GM12878 (cell line): ENCODE data around the gene IFIT5. TPM values are rescaled to one million over a fixed set of nuclear protein-coding genes. Genes with fewer than 3 reads are reported as not detected.
"Not testable (repeated sequence)": the region's sequence is repeated elsewhere in the genome, so short reads cannot be mapped to it uniquely, and the experiment has no call there.

Source experiments
- ATAC-seq: fragments of 200-7000 bp; cut with Tn5 transposase; 3 replicates; pipeline ENCODE4 v1.9.1; 2020; ENCODE audit warnings: mild to moderate bottlenecking, moderate library complexity
- BruUV-seq: library from RNA; stranded (reverse); fragments of 400-500 nt; replicated peaks from 2 replicates; lab custom pipeline; 2021; lab: Mats Ljungman, UMichigan
- CTCF ChIA-PET: fragments of 300-600 bp; sonication (Branson Sonifier 250); formaldehyde crosslinking; extraction: SDS; loops from one replicate; lab custom pipeline; 2021; ENCODE audit warnings: inconsistent platforms; lab: Yijun Ruan, JAX
- POLR2A ChIA-PET: fragments of 350-600 bp; formaldehyde crosslinking; extraction: SDS; loops from one replicate; lab custom pipeline; 2021; ENCODE audit warnings: inconsistent platforms; lab: Charles Lee
- RAD21 ChIA-PET: fragments of 300-600 bp; sonication (Branson Sonifier 250); formaldehyde crosslinking; loops from one replicate; lab custom pipeline; 2023; ENCODE audit warnings: antibody characterized with exemption; ENCODE audit not compliant: unreplicated experiment; lab: Charles Lee
- SMC1A ChIA-PET: fragments of 300-600 bp; sonication (Branson Sonifier 250); formaldehyde crosslinking; loops from one replicate; lab custom pipeline; 2023; ENCODE audit not compliant: unreplicated experiment, uncharacterized antibody; lab: Charles Lee
- DNase-seq: peaks from one replicate; pipeline ENCODE4 v3.0.0-alpha.2; 2011; ENCODE audit warnings: low read depth, low spot score
- FAIRE-seq: peaks from 3 replicates; lab custom pipeline; 2011; peaks lifted over from hg19 to GRCh38; lab: Jason Lieb, UNC
- H2AFZ ChIP-seq: 2 replicates; pipeline ENCODE4 v1.6.0; 2011; ENCODE audit warnings: low read depth, low read length, control low read depth; ENCODE audit not compliant: control insufficient read depth
- H3K27ac ChIP-seq: 2 replicates; pipeline ENCODE4 v1.5.1; 2011; ENCODE audit warnings: control low read depth; ENCODE audit not compliant: control insufficient read depth, insufficient read depth
- H3K27me3 ChIP-seq, 2 experiments: replicated peaks in 1 of 2; 2 replicates each; pipeline versions ENCODE4 v1.6.0 to v1.6.1; 2011; ENCODE audit warnings: low read length in 1 of 2; ENCODE audit not compliant: control insufficient read depth in 2 of 2, insufficient read depth in 2 of 2
- H3K36me3 ChIP-seq, 2 experiments: 2 replicates each; pipeline ENCODE4 v1.5.1; 2011; ENCODE audit warnings: low read length in 1 of 2; ENCODE audit not compliant: control insufficient read depth in 2 of 2, insufficient read depth in 2 of 2
- H3K4me1 ChIP-seq: 2 replicates; pipeline ENCODE4 v1.6.1; 2011; ENCODE audit warnings: mild to moderate bottlenecking, low read length, moderate library complexity, mixed read lengths; ENCODE audit not compliant: control insufficient read depth, insufficient read depth
- H3K4me2 ChIP-seq: 2 replicates; pipeline ENCODE4 v1.6.0; 2011; ENCODE audit warnings: control low read depth; ENCODE audit not compliant: control insufficient read depth, insufficient read depth
- H3K4me3 ChIP-seq: fragments of 200-600 bp; sonication (generic); 2 replicates; pipeline ENCODE4 v1.5.1; 2016
- H3K79me2 ChIP-seq: 2 replicates; pipeline ENCODE4 v1.6.0; 2011; ENCODE audit warnings: low read length; ENCODE audit not compliant: control insufficient read depth, insufficient read depth
- H3K9ac ChIP-seq: 2 replicates; pipeline ENCODE4 v1.8.0; 2011; ENCODE audit warnings: low read length, control low read depth, mixed read lengths; ENCODE audit not compliant: control insufficient read depth, insufficient read depth
- H3K9me3 ChIP-seq: replicated peaks from 3 replicates; pipeline ENCODE4 v1.5.1; 2011; ENCODE audit warnings: mild to moderate bottlenecking, low read length; ENCODE audit not compliant: control insufficient read depth, insufficient read depth
- H4K20me1 ChIP-seq: 2 replicates; pipeline ENCODE4 v1.6.0; 2011; ENCODE audit not compliant: control insufficient read depth, insufficient read depth
- NFYB ChIP-seq: IDR thresholded peaks from 2 replicates; pipeline ENCODE4 v1.6.1; 2011; ENCODE audit warnings: low read depth, mild to moderate bottlenecking, low read length, improper control_type of control experiment, moderate library complexity; ENCODE audit not compliant: insufficient read depth
- WGBS: methylation state at CpG from one replicate; pipeline ENCODE4 v1.1.6; 2016; ENCODE audit warnings: low lambda C conversion rate; ENCODE audit not compliant: insufficient replicate concordance, insufficient coverage; ENCODE audit errors: missing lambda C conversion rate; 5-methylcytosine and 5-hydroxymethylcytosine counted together
- in situ Hi-C: fragments of 300-500 bp; cut with MboI; formaldehyde crosslinking; loops from 9 replicates; pipeline ENCODE4 v1.14.3; 2018; ENCODE audit warnings: mixed read lengths
- intact Hi-C: fragments of 100-400 bp; cut with micrococcal nuclease; formaldehyde crosslinking; loops from one replicate; pipeline ENCODE4 v1.14.2; 2022; ENCODE audit not compliant: unreplicated experiment
- polyA plus RNA-seq, 11 experiments: library from polyadenylated mRNA; depleted of rRNA in 4 of 11; unstranded in 6 of 11; stranded (reverse) in 5 of 11; fragments of >200 nt; fragmentation: Nextera tagmentation in 4 of 11; fragmentation: Illumina TruSeq in 1 of 11; extraction: Ambion mirVana in 4 of 11; extraction: Trizol in 1 of 11; gene quantifications; 1 replicate in 1 of 11; 2 replicates in 10 of 11; pipeline versions ENCODE4 v1.2.1 to v1.2.3, GENCODE V29; 2011 to 2016; ENCODE audit warnings: inconsistent platforms in 2 of 11, missing spikeins in 2 of 11, low read depth in 1 of 11
- total RNA-seq, 4 experiments: library from RNA; depleted of rRNA in 3 of 4; stranded (reverse); fragments of >200 nt in 3 of 4; fragmentation: Illumina TruSeq in 1 of 4; extraction: Trizol in 1 of 4; gene quantifications; 2 replicates each; pipeline versions ENCODE4 v1.2.1 to v1.2.3, GENCODE V29; 2013 to 2021
- TF ChIP-seq, protein P1 (sequence below): fragments of 450-650 bp; IDR thresholded peaks from 2 replicates; pipeline ENCODE4 v1.6.1; 2016; ENCODE audit warnings: mild to moderate bottlenecking

The IFIT5 gene
- total and polyA plus RNA-seq, 10 of the 15 experiments (the other 5 are each of a cell fraction or from before 2014, with no cell fraction given): 5.9 to 17.0 (median 10.4) TPM

- H3K27me3 ChIP-seq, H3K4me3 ChIP-seq, POLR2A ChIA-PET, BruUV-seq, H3K4me1 ChIP-seq, CTCF ChIA-PET, H3K4me2 ChIP-seq, in situ Hi-C loops, H3K9me3 ChIP-seq, RAD21 ChIA-PET, H3K27ac ChIP-seq, H3K9ac ChIP-seq, H4K20me1 ChIP-seq, H2AFZ ChIP-seq, FAIRE-seq, H3K36me3 ChIP-seq, DNase-seq, ATAC-seq: not testable (repeated sequence)
- H3K79me2 ChIP-seq: peaks cover 27% of the 10 kb centered on the region
- intact Hi-C loops: loop anchor here (10.0 kb wide), 1 partner anchor 526 kb away; the partner anchor contains the start of gene STAMBPL1
- SMC1A ChIA-PET: interaction anchor here (1.9 kb wide), 1 partner anchor 22 kb away, joined by 4 read pairs; no protein-coding TSS in a partner anchor
- 79% methylated on average over 2 of the region's 2 CpGs for WGBS
Measured at GRCh38 chr10:89411135-89411534, 3.2 kb upstream of the IFIT5 start.

DNA sequence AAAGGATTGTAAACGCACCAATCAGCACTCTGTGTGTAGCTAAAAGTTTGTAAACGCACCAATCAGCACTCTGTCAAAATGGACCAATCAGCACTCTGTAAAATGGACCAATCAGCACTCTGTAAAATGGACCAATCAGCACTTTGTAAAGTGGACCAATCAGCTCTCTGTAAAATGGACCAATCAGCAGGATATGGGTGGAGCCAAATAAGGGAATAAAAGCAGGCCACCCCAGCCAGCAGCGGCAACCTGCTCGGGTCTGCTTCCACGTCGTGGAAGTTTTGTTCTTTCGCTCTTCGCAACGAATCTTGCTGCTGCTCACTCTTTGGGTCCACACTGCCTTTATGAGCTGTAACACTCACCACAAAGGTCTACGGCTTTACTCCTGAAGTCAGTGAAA, 2.1 kb upstream of the IFIT5 start:
- not testable (repeated sequence) for ATAC-seq
- POLR2A ChIA-PET: interaction anchor here (0.9 to 1.6 kb wide), 2 partner anchors 9 to 110 kb away, joined by 3 to 5 read pairs; partner anchors contain the start of gene IFIT2

More for the DNA sequence above, 2.1 kb upstream of the IFIT5 start:
- in situ Hi-C loops, H3K27me3 ChIP-seq, BruUV-seq, H4K20me1 ChIP-seq, H3K27ac ChIP-seq, H3K4me1 ChIP-seq, H3K9ac ChIP-seq, H2AFZ ChIP-seq, H3K36me3 ChIP-seq, H3K4me3 ChIP-seq, H3K4me2 ChIP-seq, DNase-seq, H3K9me3 ChIP-seq, FAIRE-seq: not testable (repeated sequence)
- CTCF ChIA-PET: interaction anchor here (1.1 to 3.0 kb wide), 4 partner anchors 11 to 69 kb away, joined by 3 to 24 read pairs (median 3); no protein-coding TSS in a partner anchor
- RAD21 ChIA-PET: interaction anchor here (1.2 kb wide), 1 partner anchor 20 kb away, joined by 3 read pairs; the partner anchor contains the start of gene IFIT1
- H3K79me2 ChIP-seq: peaks cover 37% of the 10 kb centered on the region
- SMC1A ChIA-PET: interaction anchor here (0.6 to 2.4 kb wide), 7 partner anchors 19 to 167 kb away, joined by 3 to 27 read pairs (median 3); partner anchors contain the start of gene IFIT1
- WGBS: 94% methylated on average over 10 of the region's 10 CpGs
- intact Hi-C loops: loop anchor here (10.0 kb wide), 1 partner anchor 527 kb away; the partner anchor contains the start of gene STAMBPL1
- TF ChIP-seq, protein P1, sequence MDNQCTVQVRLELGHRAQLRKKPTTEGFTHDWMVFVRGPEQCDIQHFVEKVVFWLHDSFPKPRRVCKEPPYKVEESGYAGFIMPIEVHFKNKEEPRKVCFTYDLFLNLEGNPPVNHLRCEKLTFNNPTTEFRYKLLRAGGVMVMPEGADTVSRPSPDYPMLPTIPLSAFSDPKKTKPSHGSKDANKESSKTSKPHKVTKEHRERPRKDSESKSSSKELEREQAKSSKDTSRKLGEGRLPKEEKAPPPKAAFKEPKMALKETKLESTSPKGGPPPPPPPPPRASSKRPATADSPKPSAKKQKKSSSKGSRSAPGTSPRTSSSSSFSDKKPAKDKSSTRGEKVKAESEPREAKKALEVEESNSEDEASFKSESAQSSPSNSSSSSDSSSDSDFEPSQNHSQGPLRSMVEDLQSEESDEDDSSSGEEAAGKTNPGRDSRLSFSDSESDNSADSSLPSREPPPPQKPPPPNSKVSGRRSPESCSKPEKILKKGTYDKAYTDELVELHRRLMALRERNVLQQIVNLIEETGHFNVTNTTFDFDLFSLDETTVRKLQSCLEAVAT: peak; percentile 64; the same call in 1 of the 2 replicates
- peak; percentile 65 for TF ChIP-seq NFYB
